Brain microvascular endothelial cell (primary cell): Measurements from ENCODE around the gene SRP14.
A peak's percentile ranks its signal among the peaks of the same experiment; 100 is the strongest.

Experiments used
- DNase-seq: peaks from one replicate; pipeline ENCODE4 v3.0.0-alpha.2; 2020
- H3K27ac ChIP-seq: fragments of 250-450 bp; sonication (Bioruptor Pico); 2 replicates; pipeline ENCODE4 v1.5.1; 2020; ENCODE audit warnings: mild to moderate bottlenecking, moderate library complexity
- H3K27me3 ChIP-seq: fragments of 250-450 bp; sonication (Bioruptor Pico); replicated peaks from 2 replicates; pipeline ENCODE4 v1.5.1; 2020; ENCODE audit warnings: mild to moderate bottlenecking
- H3K36me3 ChIP-seq: fragments of 250-450 bp; sonication (Bioruptor Pico); replicated peaks from 2 replicates; pipeline ENCODE4 v1.5.1; 2020; ENCODE audit warnings: mild to moderate bottlenecking
- H3K4me3 ChIP-seq: 2 replicates; pipeline ENCODE4 v1.5.1; 2011; ENCODE audit warnings: low read depth, mild to moderate bottlenecking, control low read depth, low read length, moderate library complexity
- in situ Hi-C: cut with HindIII; loops from 2 replicates; pipeline ENCODE4 v1.10.0; 2017; ENCODE audit warnings: low sequenced_read_pairs, low pct_ligation_motif_present
- TF ChIP-seq, protein P1 (sequence below): IDR thresholded peaks from 2 replicates; pipeline ENCODE4 v1.5.1; 2011; ENCODE audit warnings: low read depth, mild to moderate bottlenecking, moderate library complexity, low read length, control low read depth, inconsistent platforms; ENCODE audit errors: missing control alignments

The SRP14 gene

DNA sequence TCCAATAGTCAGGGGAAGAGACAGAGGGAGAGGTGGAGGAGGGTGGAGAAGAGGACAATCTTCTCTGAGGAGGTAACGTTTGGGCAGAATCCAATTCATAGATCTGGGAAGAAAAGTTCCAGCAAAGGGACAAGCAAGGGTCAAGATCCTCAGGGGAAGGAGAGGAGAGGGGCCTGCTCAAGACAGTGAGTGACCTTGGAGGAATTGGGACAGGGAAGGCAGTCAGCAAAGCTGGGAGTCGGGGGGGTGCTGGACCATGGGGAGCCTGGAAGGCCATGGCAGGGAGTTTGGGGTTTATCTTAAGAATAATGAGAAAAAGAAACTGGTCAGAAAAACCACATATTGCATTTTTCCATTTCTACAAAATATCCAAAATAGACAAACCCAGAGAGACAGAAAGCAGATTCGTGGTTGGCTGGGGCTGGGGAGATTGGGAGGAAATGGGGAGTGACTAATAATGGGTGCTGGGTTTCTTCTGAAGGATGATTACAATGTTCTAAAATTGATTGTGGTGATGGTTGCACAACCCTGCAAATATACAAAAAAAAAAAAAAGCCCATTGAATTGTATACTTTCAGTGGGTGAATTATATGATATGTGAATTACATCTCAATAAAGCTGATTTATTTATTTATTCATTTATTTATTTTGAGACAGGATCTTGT is 19.6 kb upstream of the SRP14 start:
- Histone ChIP-seq H3K36me3 (no peaks in the 10 kb centered on the region), H3K27me3 (no peaks in the 10 kb centered on the region), H3K4me3 (no peak overlapping the region), H3K27ac (no peak overlapping the region)
- in situ Hi-C loops, result no loop called here
- peak; percentile 45 for DNase-seq
- TF ChIP-seq, protein P1, sequence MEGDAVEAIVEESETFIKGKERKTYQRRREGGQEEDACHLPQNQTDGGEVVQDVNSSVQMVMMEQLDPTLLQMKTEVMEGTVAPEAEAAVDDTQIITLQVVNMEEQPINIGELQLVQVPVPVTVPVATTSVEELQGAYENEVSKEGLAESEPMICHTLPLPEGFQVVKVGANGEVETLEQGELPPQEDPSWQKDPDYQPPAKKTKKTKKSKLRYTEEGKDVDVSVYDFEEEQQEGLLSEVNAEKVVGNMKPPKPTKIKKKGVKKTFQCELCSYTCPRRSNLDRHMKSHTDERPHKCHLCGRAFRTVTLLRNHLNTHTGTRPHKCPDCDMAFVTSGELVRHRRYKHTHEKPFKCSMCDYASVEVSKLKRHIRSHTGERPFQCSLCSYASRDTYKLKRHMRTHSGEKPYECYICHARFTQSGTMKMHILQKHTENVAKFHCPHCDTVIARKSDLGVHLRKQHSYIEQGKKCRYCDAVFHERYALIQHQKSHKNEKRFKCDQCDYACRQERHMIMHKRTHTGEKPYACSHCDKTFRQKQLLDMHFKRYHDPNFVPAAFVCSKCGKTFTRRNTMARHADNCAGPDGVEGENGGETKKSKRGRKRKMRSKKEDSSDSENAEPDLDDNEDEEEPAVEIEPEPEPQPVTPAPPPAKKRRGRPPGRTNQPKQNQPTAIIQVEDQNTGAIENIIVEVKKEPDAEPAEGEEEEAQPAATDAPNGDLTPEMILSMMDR, result no peak

GRCh38 chr15:40055576-40056293 is 16.8 kb upstream of the SRP14 start:
- Histone ChIP-seq H3K27me3 (no peaks in the 10 kb centered on the region), H3K27ac (no peak overlapping the region), H3K36me3 (no peaks in the 10 kb centered on the region), H3K4me3 (no peak overlapping the region)
- DNase-seq, result no peak
- in situ Hi-C loops, result no loop called here
- TF ChIP-seq, protein P1, result no peak

DNA sequence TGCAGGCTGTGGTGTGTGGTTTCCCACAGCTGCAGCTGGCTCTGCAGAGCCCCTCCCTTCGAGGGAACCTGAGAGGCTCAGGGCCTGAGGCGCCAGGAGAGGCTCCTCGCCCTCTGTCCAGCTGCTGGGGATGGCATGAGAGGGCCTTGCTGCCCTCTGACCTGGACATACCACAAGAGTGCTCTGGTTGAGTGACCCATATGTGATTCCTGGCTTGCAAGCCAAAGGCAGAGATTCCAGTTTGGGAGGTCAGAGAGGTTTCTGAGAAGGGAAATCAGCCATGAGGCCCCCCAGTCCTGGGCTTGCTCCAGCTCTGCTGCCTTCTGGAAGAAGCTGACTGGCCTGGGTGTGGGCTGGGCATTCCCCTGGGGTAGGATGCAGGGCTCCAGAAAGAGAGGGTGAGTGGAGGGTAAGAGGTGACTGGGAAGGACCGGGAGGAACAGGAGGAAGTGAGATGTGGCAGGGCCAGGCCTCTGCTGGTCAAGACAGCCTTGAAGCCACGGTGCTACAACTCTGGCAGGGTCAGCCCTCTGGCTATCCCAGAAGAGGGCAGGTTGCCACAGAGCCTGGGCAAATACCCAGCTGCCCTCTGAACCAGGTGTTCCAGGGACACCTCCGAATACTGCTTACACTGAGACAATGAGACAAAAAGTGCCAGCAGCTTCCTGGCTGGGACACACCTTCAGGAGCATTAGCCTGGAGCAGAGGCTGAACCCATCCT is 16.0 kb upstream of the SRP14 start:
- Histone ChIP-seq H3K4me3 (no peak overlapping the region), H3K27ac (no peak overlapping the region), H3K36me3 (no peaks in the 10 kb centered on the region), H3K27me3 (no peaks in the 10 kb centered on the region)
- in situ Hi-C loops, result no loop called here
- TF ChIP-seq, protein P1, result no peak
- DNase-seq, result no peak

- no peaks in the 10 kb centered on the region for H3K27me3 ChIP-seq
- no peak for DNase-seq
- no peak overlapping the region for H3K4me3 ChIP-seq
- H3K27ac ChIP-seq, result no peak overlapping the region
- in situ Hi-C loops, result no loop called here
- TF ChIP-seq, protein P1, result no peak
- no peaks in the 10 kb centered on the region for H3K36me3 ChIP-seq
Observed at GRCh38 chr15:40054605-40054854, 15.5 kb upstream of the SRP14 start.

- DNase-seq, result no peak
- no peak overlapping the region for H3K27ac ChIP-seq
- no peaks in the 10 kb centered on the region for H3K36me3 ChIP-seq
- H3K4me3 ChIP-seq, result no peak overlapping the region
- TF ChIP-seq, protein P1, result no peak
- H3K27me3 ChIP-seq, result no peaks in the 10 kb centered on the region
- in situ Hi-C loops, result no loop called here
Observed at GRCh38 chr15:40053831-40054604, 15.0 kb upstream of the SRP14 start.
